HepG2 (cell line): ENCODE data around the gene TTLL12. TPM values are rescaled to one million over a fixed set of nuclear protein-coding genes. Genes with fewer than 3 reads are reported as not detected.

ENCODE experiments used
- ARNTL ChIP-seq: sonication (generic); formaldehyde crosslinking; IDR thresholded peaks from 2 replicates; pipeline ENCODE4 v1.4.0; 2020; ENCODE audit warnings: mild to moderate bottlenecking, missing genetic modification reagents
- HES4 ChIP-seq: sonication (generic); formaldehyde crosslinking; IDR thresholded peaks from 2 replicates; pipeline ENCODE4 v1.9.0; 2021; ENCODE audit warnings: mild to moderate bottlenecking, missing genetic modification reagents, borderline replicate concordance
- KDM6A ChIP-seq: IDR thresholded peaks from 2 replicates; pipeline ENCODE4 v1.6.1; 2016; ENCODE audit warnings: low read depth
- NKX3-1 ChIP-seq: sonication (generic); formaldehyde crosslinking; IDR thresholded peaks from 2 replicates; pipeline ENCODE4 v1.5.0; 2020; ENCODE audit warnings: missing genetic modification reagents
- PITX1 ChIP-seq: sonication (generic); formaldehyde crosslinking; IDR thresholded peaks from 2 replicates; pipeline ENCODE4 v1.5.1; 2020; ENCODE audit warnings: mild to moderate bottlenecking, missing genetic modification reagents
- SNAPC2 ChIP-seq: sonication (generic); formaldehyde crosslinking; IDR thresholded peaks from 2 replicates; pipeline ENCODE4 v1.8.1; 2022; ENCODE audit warnings: mild to moderate bottlenecking, missing genetic modification reagents
- SP140L ChIP-seq: sonication (generic); formaldehyde crosslinking; IDR thresholded peaks from 2 replicates; pipeline ENCODE4 v1.4.0; 2020; ENCODE audit warnings: missing genetic modification reagents, borderline replicate concordance
- STAG1 ChIP-seq: sonication (generic); formaldehyde crosslinking; IDR thresholded peaks from 2 replicates; pipeline ENCODE4 v1.4.0; 2020; ENCODE audit warnings: missing genetic modification reagents
- TARDBP ChIP-seq: sonication (generic); formaldehyde crosslinking; IDR thresholded peaks from 2 replicates; pipeline ENCODE4 v1.8.0; 2022; ENCODE audit warnings: mild to moderate bottlenecking, missing genetic modification reagents
- THYN1 ChIP-seq: sonication (generic); formaldehyde crosslinking; IDR thresholded peaks from 2 replicates; pipeline ENCODE4 v1.8.1; 2023; ENCODE audit warnings: low read depth, mild to moderate bottlenecking, moderate library complexity, missing genetic modification reagents, borderline replicate concordance
- ZNF260 ChIP-seq: sonication (generic); formaldehyde crosslinking; IDR thresholded peaks from 2 replicates; pipeline ENCODE4 v1.4.0; 2020; ENCODE audit warnings: missing genetic modification reagents, low read depth, mild to moderate bottlenecking, borderline replicate concordance
- ZNF343 ChIP-seq: sonication (generic); formaldehyde crosslinking; IDR thresholded peaks from 2 replicates; pipeline ENCODE4 v1.4.0; 2020; ENCODE audit warnings: mild to moderate bottlenecking, missing genetic modification reagents
- ZNF557 ChIP-seq: sonication (generic); formaldehyde crosslinking; IDR thresholded peaks from 2 replicates; pipeline ENCODE4 v1.4.0; 2020; ENCODE audit warnings: missing genetic modification reagents
- ZNF816 ChIP-seq: sonication (generic); formaldehyde crosslinking; IDR thresholded peaks from 2 replicates; pipeline ENCODE4 v1.8.0; 2022; ENCODE audit warnings: missing genetic modification reagents, mild to moderate bottlenecking, borderline replicate concordance
- polyA plus RNA-seq, 8 experiments: library from polyadenylated mRNA; depleted of rRNA in 3 of 8; stranded (reverse) in 7 of 8; unstranded in 1 of 8; fragments of >200 nt; fragmentation: Illumina TruSeq in 4 of 8; extraction: Trizol in 4 of 8; gene quantifications; 2 replicates each; pipeline versions ENCODE4 v1.2.1 to v1.2.3, GENCODE V29; 2011 to 2016; ENCODE audit warnings: low read depth in 4 of 8, missing spikeins in 1 of 8, mixed read lengths in 1 of 8; ENCODE audit not compliant: insufficient read depth in 1 of 8
- total RNA-seq, 5 experiments: library from RNA; depleted of rRNA; stranded (reverse); fragments of >200 nt; fragmentation: Illumina TruSeq; extraction: Trizol; gene quantifications; 2 replicates each; pipeline ENCODE4 v1.2.3, GENCODE V29; 2016; ENCODE audit warnings: low read depth in 1 of 5
- TF ChIP-seq, protein P1 (sequence below): sonication (generic); formaldehyde crosslinking; IDR thresholded peaks from 2 replicates; pipeline ENCODE4 v1.4.0; 2020; ENCODE audit warnings: missing genetic modification reagents
- TF ChIP-seq, protein P2 (sequence below): IDR thresholded peaks from 2 replicates; pipeline ENCODE4 v1.6.1; 2018; ENCODE audit warnings: missing genetic modification reagents, mild to moderate bottlenecking, missing compliant biosample characterization
- TF ChIP-seq, protein P3 (sequence below): sonication (generic); formaldehyde crosslinking; IDR thresholded peaks from 2 replicates; pipeline ENCODE4 v1.4.0; 2020; ENCODE audit warnings: mild to moderate bottlenecking, missing genetic modification reagents
- TF ChIP-seq, protein P4 (sequence below): sonication (generic); formaldehyde crosslinking; IDR thresholded peaks from 2 replicates; pipeline ENCODE4 v1.4.0; 2020; ENCODE audit warnings: mild to moderate bottlenecking, missing genetic modification reagents
- TF ChIP-seq, protein P5 (sequence below): sonication (generic); formaldehyde crosslinking; IDR thresholded peaks from 2 replicates; pipeline ENCODE4 v1.4.0; 2020; ENCODE audit warnings: mild to moderate bottlenecking, low read depth, missing genetic modification reagents
- TF ChIP-seq, protein P6 (sequence below): sonication (generic); formaldehyde crosslinking; IDR thresholded peaks from 2 replicates; pipeline ENCODE4 v1.8.1; 2023; ENCODE audit warnings: missing genetic modification reagents, mild to moderate bottlenecking, borderline replicate concordance

TTLL12 gene
- total and polyA plus RNA-seq, 2 of the 13 experiments (the other 11 are each of a cell fraction or from before 2014, with no cell fraction given), result 11.9 to 38.1 TPM

DNA sequence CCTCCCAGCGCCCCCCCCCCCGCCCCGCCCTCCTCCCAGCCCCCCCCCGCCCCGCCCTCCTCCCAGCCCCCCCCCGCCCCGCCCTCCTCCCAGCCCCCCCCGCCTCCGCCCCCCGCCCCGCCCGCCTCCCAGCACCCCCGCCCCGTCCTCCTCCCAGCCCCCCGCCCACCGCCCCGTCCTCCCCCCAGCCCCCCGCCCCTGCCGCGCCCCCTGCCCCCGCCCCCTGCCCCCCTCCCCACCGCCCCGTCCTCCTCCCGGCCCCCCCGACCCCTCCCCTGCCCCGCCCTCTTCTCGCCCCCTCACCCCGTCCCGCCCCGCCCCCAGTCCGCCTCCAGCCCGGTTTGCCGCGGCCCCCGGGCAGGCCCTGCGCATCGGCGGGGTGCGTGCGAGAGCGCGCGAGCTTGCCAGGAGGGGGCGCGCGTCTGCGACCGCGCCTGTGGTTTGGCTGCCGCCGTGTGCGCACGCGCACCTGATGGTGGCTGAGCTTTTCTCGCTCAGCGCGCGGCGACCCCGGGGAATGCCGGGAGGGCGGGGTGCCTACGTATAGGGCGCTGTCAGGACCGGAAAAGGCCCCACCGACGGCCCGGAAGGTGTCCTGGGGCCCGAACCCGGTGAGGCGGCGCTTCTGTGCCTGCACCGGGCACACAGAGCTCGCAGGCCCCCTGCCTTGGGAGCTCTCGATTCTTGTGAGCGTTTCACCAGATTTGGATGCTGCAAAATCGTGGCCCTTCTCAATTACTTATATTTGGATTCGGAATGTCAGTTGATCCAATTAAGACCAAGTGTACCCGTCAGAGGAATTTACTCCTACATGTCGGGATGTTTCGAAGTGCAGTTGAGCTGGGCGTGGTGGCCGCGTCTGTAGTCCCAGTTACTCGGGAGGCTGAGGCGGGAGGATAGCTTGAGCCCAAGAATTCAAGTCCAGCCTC is 501 bp upstream of the TTLL12 start (continued):
- TF ChIP-seq ZNF343 (CRISPR knock-in tag) (no peak), HES4 (CRISPR knock-in tag) (no peak), TARDBP (CRISPR knock-in tag) (peak; percentile 86), ARNTL (CRISPR knock-in tag) (no peak), ZNF260 (CRISPR knock-in tag) (no peak), KDM6A (0 out of 2 replicates have a peak, but pooled peaks have one; percentile 11), STAG1 (CRISPR knock-in tag) (peak; percentile 29), THYN1 (CRISPR knock-in tag) (no peak), SP140L (CRISPR knock-in tag) (no peak), ZNF816 (CRISPR knock-in tag) (no peak), NKX3-1 (CRISPR knock-in tag) (peak; percentile 83; the same call in 1 of the 2 replicates), PITX1 (CRISPR knock-in tag) (peak; percentile 67; the same call in 1 of the 2 replicates), ZNF557 (CRISPR knock-in tag) (no peak), SNAPC2 (CRISPR knock-in tag) (no peak)
- TF ChIP-seq, protein P1, sequence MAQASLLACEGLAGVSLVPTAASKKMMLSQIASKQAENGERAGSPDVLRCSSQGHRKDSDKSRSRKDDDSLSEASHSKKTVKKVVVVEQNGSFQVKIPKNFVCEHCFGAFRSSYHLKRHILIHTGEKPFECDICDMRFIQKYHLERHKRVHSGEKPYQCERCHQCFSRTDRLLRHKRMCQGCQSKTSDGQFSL (CRISPR knock-in tag), result peak; percentile 38; the same call in 1 of the 2 replicates
- TF ChIP-seq, protein P2, sequence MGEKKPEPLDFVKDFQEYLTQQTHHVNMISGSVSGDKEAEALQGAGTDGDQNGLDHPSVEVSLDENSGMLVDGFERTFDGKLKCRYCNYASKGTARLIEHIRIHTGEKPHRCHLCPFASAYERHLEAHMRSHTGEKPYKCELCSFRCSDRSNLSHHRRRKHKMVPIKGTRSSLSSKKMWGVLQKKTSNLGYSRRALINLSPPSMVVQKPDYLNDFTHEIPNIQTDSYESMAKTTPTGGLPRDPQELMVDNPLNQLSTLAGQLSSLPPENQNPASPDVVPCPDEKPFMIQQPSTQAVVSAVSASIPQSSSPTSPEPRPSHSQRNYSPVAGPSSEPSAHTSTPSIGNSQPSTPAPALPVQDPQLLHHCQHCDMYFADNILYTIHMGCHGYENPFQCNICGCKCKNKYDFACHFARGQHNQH (CRISPR knock-in tag), result peak; percentile 81
- TF ChIP-seq, protein P3, sequence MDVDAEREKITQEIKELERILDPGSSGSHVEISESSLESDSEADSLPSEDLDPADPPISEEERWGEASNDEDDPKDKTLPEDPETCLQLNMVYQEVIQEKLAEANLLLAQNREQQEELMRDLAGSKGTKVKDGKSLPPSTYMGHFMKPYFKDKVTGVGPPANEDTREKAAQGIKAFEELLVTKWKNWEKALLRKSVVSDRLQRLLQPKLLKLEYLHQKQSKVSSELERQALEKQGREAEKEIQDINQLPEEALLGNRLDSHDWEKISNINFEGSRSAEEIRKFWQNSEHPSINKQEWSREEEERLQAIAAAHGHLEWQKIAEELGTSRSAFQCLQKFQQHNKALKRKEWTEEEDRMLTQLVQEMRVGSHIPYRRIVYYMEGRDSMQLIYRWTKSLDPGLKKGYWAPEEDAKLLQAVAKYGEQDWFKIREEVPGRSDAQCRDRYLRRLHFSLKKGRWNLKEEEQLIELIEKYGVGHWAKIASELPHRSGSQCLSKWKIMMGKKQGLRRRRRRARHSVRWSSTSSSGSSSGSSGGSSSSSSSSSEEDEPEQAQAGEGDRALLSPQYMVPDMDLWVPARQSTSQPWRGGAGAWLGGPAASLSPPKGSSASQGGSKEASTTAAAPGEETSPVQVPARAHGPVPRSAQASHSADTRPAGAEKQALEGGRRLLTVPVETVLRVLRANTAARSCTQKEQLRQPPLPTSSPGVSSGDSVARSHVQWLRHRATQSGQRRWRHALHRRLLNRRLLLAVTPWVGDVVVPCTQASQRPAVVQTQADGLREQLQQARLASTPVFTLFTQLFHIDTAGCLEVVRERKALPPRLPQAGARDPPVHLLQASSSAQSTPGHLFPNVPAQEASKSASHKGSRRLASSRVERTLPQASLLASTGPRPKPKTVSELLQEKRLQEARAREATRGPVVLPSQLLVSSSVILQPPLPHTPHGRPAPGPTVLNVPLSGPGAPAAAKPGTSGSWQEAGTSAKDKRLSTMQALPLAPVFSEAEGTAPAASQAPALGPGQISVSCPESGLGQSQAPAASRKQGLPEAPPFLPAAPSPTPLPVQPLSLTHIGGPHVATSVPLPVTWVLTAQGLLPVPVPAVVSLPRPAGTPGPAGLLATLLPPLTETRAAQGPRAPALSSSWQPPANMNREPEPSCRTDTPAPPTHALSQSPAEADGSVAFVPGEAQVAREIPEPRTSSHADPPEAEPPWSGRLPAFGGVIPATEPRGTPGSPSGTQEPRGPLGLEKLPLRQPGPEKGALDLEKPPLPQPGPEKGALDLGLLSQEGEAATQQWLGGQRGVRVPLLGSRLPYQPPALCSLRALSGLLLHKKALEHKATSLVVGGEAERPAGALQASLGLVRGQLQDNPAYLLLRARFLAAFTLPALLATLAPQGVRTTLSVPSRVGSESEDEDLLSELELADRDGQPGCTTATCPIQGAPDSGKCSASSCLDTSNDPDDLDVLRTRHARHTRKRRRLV (CRISPR knock-in tag), result no peak
- TF ChIP-seq, protein P4, sequence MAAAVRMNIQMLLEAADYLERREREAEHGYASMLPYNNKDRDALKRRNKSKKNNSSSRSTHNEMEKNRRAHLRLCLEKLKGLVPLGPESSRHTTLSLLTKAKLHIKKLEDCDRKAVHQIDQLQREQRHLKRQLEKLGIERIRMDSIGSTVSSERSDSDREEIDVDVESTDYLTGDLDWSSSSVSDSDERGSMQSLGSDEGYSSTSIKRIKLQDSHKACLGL (CRISPR knock-in tag), result peak; percentile 68; the same call in 1 of the 2 replicates
- TF ChIP-seq, protein P5, sequence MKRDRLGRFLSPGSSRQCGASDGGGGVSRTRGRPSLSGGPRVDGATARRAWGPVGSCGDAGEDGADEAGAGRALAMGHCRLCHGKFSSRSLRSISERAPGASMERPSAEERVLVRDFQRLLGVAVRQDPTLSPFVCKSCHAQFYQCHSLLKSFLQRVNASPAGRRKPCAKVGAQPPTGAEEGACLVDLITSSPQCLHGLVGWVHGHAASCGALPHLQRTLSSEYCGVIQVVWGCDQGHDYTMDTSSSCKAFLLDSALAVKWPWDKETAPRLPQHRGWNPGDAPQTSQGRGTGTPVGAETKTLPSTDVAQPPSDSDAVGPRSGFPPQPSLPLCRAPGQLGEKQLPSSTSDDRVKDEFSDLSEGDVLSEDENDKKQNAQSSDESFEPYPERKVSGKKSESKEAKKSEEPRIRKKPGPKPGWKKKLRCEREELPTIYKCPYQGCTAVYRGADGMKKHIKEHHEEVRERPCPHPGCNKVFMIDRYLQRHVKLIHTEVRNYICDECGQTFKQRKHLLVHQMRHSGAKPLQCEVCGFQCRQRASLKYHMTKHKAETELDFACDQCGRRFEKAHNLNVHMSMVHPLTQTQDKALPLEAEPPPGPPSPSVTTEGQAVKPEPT (CRISPR knock-in tag), result no peak
- TF ChIP-seq, protein P6, sequence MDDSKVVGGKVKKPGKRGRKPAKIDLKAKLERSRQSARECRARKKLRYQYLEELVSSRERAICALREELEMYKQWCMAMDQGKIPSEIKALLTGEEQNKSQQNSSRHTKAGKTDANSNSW (CRISPR knock-in tag), result 0 out of 2 replicates have a peak, but pooled peaks have one; percentile 45
